Measurements from ENCODE around the gene ZRSR2. TPM values are rescaled to one million over a fixed set of nuclear protein-coding genes. Genes with fewer than 3 reads are reported as not detected.

ZRSR2 gene
- total RNA-seq, 4 donors from 2014 or later = 5.3 to 263 (median 12.4) TPM; not detected in 1

GRCh38 chrX:15761564-15762191, 28.6 kb upstream of the ZRSR2 start:
- no peaks in the 10 kb centered on the region for H3K27me3 ChIP-seq
- H3K4me3 ChIP-seq = no peak overlapping the region
- intact Hi-C loops (cut with DNase I; ENCODE audit: low total_unique reads) (no loop called here), in situ Hi-C loops (cut with MboI; ENCODE audit: low pct_ligation_motif_present in 1 of 4, low pct_unique_long_range_greater_than_20kb in 1 of 4, low sequenced_read_pairs in 3 of 4) (no loop called here)
- TF ChIP-seq POLR2A (IDR thresholded peaks at IDR 0.05) = no peak
- peak; percentile 30 to 61 (median 46) for TF ChIP-seq CTCF (IDR thresholded peaks at IDR 0.05)
- H3K36me3 ChIP-seq = no peaks in the 10 kb centered on the region
- 70 to 75% methylated on average over 6 to 8 of the region's 8 CpGs for WGBS, 2 donors (ENCODE audit: low coverage in 1 of 2)
- H3K4me1 ChIP-seq = no peaks in the 10 kb centered on the region
- no peaks in the 10 kb centered on the region for H3K9me3 ChIP-seq
- no peak overlapping the region for H3K27ac ChIP-seq
- no peak for DNase-seq

- Histone ChIP-seq H3K4me3 (no peak overlapping the region), H3K4me1 (no peaks in the 10 kb centered on the region), H3K36me3 (no peaks in the 10 kb centered on the region), H3K27me3 (no peaks in the 10 kb centered on the region), H3K9me3 (no peaks in the 10 kb centered on the region), H3K27ac (no peak overlapping the region)
- WGBS, 2 donors (ENCODE audit: low coverage in 1 of 2) = 89% methylated on average over 4 of the region's 4 CpGs; no CpG with 5 or more reads in 1 of the 2 donors
- no peak for DNase-seq
- in situ Hi-C loops (cut with MboI; ENCODE audit: low pct_ligation_motif_present in 1 of 4, low pct_unique_long_range_greater_than_20kb in 1 of 4, low sequenced_read_pairs in 3 of 4) (no loop called here), intact Hi-C loops (cut with DNase I; ENCODE audit: low total_unique reads) (no loop called here)
- no peak for TF ChIP-seq EP300 (IDR thresholded peaks at IDR 0.05; ENCODE audit: low read depth)
- TF ChIP-seq CTCF (IDR thresholded peaks at IDR 0.05) = no peak
- no peak for TF ChIP-seq POLR2A (IDR thresholded peaks at IDR 0.05)
- no peak for TF ChIP-seq POLR2AphosphoS5 (IDR thresholded peaks at IDR 0.05)
Measured at GRCh38 chrX:15769300-15769954, 20.9 kb upstream of the ZRSR2 start.

- H3K27me3 ChIP-seq = no peaks in the 10 kb centered on the region
- H3K9me3 ChIP-seq = no peaks in the 10 kb centered on the region
- TF ChIP-seq CTCF (IDR thresholded peaks at IDR 0.05) = no peak
- no peak for TF ChIP-seq EP300 (IDR thresholded peaks at IDR 0.05; ENCODE audit: low read depth)
- no peak for TF ChIP-seq POLR2A (IDR thresholded peaks at IDR 0.05)
- no peak for TF ChIP-seq POLR2AphosphoS5 (IDR thresholded peaks at IDR 0.05)
- DNase-seq = peak; percentile 13
- no peak overlapping the region for H3K4me3 ChIP-seq
- H3K27ac ChIP-seq = peak overlapping the region in 1 of 4 donors; percentile 41
- no peaks in the 10 kb centered on the region for H3K36me3 ChIP-seq
- WGBS, 2 donors (ENCODE audit: low coverage in 1 of 2) = 56 to 78% methylated on average over 6 to 13 of the region's 13 CpGs
- H3K4me1 ChIP-seq = no peaks in the 10 kb centered on the region
- intact Hi-C loops (cut with DNase I; ENCODE audit: low total_unique reads) = no loop called here
- in situ Hi-C loops (cut with MboI; ENCODE audit: low pct_ligation_motif_present in 1 of 4, low pct_unique_long_range_greater_than_20kb in 1 of 4, low sequenced_read_pairs in 3 of 4) = loop anchor here in 1 of 4 donors (25.0 kb wide), 1 partner anchor 95 kb away; no protein-coding TSS in a partner anchor
Measured at GRCh38 chrX:15781961-15782699, 8.2 kb upstream of the ZRSR2 start.

GRCh38 chrX:15785176-15785750, 5.0 kb upstream of the ZRSR2 start:
- peaks cover 0 to 8% (median 0%) of the 10 kb centered on the region in 4 donors for H3K4me1 ChIP-seq
- no peak overlapping the region for H3K4me3 ChIP-seq
- in situ Hi-C loops (cut with MboI; ENCODE audit: low pct_ligation_motif_present in 1 of 4, low pct_unique_long_range_greater_than_20kb in 1 of 4, low sequenced_read_pairs in 3 of 4) = loop anchor here in 1 of 4 donors (25.0 kb wide), 1 partner anchor 98 kb away; no protein-coding TSS in a partner anchor
- WGBS, 2 donors (ENCODE audit: low coverage in 1 of 2) = 88 to 100% methylated on average over 2 to 3 of the region's 3 CpGs
- H3K27ac ChIP-seq = no peak overlapping the region
- H3K27me3 ChIP-seq = no peaks in the 10 kb centered on the region
- no peak for TF ChIP-seq EP300 (IDR thresholded peaks at IDR 0.05; ENCODE audit: low read depth)
- TF ChIP-seq CTCF (IDR thresholded peaks at IDR 0.05) = no peak
- no peak for TF ChIP-seq POLR2A (IDR thresholded peaks at IDR 0.05)
- TF ChIP-seq POLR2AphosphoS5 (IDR thresholded peaks at IDR 0.05) = no peak
- no peaks in the 10 kb centered on the region for H3K36me3 ChIP-seq
- DNase-seq = no peak
- intact Hi-C loops (cut with DNase I; ENCODE audit: low total_unique reads) = no loop called here
- H3K9me3 ChIP-seq = no peaks in the 10 kb centered on the region
